HTR-8/SVneo (cell line): ENCODE results near the gene JMJD4.
"Not testable (repeated sequence)": the region's sequence is repeated elsewhere in the genome, so short reads cannot be mapped to it uniquely, and the experiment has no call there.

ENCODE experiments used
- DNase-seq: peaks from one replicate; pipeline ENCODE4 v3.0.0; 2011; ENCODE audit warnings: low spot score, mixed read lengths; ENCODE audit not compliant: insufficient read length
- FAIRE-seq: peaks from 2 replicates; lab custom pipeline; 2011; peaks lifted over from hg19 to GRCh38; lab: Jason Lieb, UNC

JMJD4 gene

DNA sequence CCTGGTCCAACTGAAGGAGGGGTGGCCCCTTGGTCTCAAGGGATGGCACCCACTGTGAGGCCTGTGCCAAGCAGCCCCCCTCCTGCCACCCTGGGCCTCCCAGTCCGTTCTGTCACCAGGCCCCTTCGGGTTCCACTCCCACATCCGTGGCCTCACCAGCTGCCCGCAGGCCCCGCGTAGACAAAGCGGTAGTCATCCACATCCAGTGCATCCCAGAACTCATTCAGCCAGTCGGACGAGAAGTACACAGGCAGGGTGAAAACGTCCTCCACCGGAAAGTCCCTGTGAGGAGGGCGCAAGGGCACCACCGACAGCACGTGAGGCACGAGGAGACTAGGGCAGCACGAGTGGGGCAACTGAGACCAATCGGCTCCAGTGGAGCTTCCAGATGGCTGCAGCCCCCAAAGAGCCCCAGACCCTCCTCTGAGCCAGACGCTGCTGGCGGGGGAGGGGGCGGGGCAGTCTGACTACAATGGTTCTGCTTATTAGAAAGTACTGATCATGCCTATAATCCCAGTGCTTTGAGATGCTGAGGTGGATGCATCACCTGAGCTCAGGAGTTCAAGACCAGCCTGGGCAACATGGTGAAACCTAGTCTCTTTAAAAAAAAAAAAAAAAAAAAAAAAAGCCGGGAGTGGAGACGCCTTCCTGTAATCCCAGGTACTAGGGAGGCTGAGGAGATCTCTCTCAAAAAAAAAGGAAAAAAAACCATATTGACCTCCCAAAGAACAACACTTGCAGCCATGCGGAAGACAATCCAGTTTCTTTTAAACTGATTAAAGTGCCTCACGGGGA lies 1.2 kb downstream of the JMJD4 start:
- FAIRE-seq (peak; percentile 49), DNase-seq (no peak)

DNA sequence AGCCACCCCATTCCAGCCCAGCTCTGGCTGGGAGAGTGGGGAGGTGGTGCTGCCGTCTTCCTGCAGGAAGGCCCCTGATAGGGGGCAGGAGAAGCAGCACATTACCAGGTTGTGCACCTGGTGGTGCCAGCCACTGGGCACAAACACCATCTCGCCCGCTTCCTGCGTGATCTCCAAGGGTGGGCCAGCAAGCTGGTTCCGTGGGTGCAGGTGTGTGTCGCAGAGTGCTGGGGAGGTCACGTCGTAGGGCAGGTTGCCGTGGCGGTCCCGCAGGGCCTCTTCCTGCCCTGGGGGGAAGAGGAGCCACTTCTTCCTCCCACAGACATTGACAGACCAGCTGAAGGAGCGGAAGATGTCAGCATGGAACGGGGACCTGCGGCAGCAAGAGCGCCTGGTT lies 1.8 kb downstream of the JMJD4 start:
- DNase-seq (no peak), FAIRE-seq (no peak)

DNA sequence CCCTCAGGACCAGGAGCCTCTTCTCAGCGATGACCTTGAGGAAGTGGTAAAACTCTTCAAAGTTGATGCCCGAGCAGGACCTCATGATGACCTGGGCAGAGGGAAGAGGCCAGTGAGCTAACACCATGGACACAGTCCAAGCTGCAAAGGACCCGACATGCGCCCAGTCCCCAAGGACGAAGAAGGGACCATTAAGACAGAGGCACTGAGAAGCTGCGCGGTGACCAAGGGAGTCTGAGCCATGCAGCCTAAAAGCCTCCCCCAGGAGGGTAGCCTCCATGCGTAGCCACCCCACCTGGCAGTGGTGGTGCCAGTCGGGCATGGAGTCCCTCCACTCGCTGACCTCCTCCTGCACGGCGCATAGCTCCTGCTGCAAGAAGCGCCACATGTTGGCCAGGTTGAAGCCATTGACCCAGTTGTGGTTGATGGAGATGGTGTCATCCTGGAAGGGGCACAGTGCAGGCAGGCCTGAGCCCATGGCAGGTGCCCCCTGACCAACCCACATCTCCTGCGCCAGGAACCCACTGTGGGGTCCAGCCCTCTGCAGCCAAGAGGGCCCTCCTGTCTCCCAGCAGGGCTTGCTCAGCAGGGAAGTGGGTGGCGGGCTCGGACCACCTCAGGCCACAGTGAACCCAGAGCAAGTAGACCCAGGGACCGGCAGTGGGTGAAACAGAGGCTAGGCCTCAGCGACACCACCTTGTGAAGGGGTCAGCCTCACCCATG lies 2.4 kb downstream of the JMJD4 start:
- FAIRE-seq, result no peak

DNA sequence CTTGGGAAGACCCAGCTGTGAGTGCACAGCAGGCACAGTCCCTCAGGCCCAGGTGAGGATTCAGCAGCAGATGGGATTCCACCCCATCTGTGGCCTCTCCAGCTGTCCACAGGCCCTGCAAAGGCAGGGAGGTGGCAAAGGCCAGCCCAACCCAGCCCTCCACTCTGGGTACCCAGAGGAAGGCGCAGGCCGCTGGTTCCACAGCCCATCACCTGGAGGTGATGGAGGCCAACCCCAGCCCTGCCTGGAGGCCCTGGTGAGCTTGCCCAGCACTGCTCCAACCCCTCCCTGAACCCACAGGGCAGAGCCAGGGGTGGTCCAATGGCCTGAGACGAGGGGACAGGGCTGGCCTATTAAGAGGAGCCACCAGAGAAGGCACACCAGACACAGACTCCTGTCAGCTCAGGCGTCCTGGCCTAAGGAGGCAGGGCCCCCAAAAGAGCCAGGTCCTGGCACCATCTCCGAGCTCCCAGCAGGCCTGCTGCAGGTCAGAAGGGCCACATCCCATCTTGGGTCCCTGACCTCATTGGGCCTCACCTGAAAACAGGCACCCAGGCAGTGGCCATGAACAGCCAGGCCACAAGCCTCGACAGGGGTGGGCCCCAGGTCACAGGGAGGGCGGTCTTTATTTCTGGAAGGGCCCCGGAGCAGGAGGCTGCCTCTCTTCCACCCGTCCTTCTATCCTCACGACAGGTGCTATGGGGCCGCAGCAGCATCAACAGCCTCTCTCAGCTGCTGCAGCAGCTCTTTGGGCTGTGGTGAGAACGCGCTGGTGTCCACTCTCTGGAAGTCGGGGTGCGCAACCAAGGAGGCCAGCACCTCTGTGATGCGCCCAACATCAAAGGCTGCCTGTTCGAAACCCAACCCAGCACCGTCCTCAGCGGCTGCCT lies 3.2 kb downstream of the JMJD4 start:
- no peak for FAIRE-seq

More for the DNA sequence above, 2.4 kb downstream of the JMJD4 start:
- no peak for DNase-seq

DNA sequence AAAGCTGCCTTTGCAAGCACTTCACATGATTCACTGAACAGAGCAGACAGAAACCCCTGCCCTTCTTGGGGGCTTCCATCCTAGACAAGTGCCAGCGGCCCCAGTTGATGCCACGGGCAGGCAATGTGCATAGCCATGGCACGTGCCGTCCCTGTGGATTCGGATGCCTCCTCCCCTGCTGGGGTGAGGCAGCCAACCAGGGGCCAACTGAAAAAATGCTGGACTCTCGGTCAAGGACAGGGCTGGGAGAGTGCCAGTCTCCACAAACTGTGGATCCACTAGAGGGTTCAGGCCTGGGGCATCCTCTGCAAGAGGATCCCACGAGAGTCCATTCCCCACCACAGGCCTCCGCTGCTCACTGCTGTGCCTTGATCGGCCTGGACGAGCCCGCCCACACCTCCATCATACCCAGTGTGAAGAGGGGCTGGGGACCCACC lies 3.8 kb downstream of the JMJD4 start:
- DNase-seq, result no peak
- FAIRE-seq, result no peak

More for the DNA sequence above, 3.2 kb downstream of the JMJD4 start:
- no peak for DNase-seq

DNA sequence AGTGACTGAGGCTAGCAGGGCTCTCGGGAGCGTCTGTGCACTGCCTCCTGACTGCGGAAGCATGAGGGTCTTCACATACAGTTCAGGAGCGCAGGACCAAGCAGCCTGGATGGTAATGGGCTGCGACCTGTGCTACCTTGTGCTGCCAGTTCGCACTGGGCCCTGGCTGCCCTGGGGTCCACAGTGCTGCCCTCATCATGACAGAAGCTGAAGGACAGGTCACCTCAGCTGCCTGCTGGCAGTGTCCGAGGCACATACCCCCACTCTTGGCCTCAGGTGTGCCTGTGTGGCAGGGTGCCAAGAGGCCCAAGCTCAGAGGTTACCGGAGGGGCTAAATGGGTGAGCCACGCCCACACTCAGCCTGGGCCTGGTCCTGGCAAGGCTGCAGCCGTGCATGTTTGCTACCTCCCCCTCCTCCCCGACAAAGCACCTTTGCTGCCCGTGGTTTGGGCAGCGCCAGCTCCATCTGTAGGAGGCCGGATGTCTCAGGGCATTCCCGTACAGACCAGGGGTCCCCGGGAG lies 4.4 kb downstream of the JMJD4 start:
- no peak for DNase-seq
- no peak for FAIRE-seq

DNA sequence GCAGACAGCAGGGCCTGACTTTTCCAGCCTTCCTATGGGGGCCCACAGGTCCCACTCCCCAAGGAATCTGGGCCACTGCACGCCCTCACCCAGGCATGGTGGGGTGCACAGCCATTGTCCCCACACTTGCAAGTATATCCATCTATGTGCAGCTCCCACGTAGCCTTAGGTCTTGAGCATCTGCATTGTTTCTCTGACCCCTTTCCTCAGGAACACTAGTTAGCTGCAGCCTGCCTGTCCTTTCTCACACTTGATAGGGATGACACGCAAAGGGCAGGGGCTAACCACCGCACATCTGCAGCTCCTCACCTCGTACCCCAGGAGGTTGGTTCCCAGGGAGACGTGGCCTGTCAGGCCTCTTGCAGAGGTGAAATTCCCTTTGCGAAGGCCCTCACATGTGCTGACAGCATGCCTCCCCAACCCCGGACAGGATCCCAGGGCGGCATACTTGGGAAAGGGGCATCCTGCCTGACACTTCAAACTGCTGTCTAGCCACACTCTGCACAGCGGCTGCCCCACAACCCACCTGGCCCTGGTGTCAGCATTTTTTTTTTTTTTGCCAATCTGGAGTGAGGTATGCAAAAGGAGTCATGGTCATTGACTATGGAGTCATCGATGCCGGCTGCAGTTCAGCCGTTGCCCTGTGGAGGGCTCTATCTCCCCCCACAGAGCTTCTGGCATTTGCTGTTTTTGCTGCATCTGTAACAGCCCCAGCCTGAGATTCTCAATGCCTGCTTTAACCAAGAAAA lies 5.0 kb downstream of the JMJD4 start:
- peak; percentile 64 for DNase-seq
- FAIRE-seq, result no peak

DNA sequence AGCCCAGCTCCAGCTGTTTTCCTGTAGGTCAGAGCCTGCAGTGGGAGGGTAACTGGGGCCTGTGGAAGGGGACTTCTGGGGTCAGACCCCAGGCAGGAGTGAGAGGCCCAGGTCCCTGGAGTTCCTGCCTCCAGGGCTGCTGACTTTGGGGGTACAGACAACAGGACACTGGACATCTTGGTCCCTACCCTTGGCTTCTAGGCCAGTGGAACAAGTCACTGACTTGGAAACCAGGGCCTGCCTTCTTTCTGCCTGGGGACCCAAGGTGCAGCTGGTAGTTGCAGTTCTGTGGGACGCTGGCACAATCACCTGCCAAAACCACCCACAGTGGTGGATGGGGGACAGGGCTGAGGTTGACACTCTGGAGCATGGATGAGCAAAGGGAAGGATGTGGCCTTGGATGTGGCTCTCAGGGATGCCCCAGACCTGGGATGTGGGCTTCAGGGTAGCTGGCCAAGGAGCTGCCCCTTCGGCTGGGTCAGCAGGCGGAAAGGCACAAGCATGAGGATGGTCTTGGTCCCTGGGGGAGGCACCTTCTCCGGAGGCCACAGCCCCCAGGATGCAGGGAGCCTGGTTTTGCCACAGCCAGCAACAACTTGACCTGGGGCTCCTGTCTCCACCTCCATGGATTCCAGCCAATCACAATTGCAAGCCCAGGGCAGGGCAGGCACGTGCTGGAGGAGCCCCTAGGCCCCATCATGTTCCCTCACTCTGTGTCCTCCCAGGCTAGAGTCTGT lies 5.8 kb downstream of the JMJD4 start:
- DNase-seq (no peak), FAIRE-seq (no peak)

DNA sequence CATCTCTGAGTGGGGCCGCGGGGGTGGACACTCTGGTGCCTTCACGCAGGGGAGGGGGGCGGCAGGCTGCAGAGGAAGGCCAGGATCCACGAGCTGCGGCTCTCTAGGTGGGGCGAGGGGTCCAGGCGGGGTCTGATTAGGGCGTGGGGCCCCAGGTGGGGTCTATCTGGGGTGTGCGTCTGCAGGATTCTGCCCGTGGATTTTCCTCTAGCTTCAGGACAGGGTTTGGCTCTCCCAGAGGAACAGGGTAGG lies 6.3 kb downstream of the JMJD4 start:
- FAIRE-seq (no peak), DNase-seq (no peak)

DNA sequence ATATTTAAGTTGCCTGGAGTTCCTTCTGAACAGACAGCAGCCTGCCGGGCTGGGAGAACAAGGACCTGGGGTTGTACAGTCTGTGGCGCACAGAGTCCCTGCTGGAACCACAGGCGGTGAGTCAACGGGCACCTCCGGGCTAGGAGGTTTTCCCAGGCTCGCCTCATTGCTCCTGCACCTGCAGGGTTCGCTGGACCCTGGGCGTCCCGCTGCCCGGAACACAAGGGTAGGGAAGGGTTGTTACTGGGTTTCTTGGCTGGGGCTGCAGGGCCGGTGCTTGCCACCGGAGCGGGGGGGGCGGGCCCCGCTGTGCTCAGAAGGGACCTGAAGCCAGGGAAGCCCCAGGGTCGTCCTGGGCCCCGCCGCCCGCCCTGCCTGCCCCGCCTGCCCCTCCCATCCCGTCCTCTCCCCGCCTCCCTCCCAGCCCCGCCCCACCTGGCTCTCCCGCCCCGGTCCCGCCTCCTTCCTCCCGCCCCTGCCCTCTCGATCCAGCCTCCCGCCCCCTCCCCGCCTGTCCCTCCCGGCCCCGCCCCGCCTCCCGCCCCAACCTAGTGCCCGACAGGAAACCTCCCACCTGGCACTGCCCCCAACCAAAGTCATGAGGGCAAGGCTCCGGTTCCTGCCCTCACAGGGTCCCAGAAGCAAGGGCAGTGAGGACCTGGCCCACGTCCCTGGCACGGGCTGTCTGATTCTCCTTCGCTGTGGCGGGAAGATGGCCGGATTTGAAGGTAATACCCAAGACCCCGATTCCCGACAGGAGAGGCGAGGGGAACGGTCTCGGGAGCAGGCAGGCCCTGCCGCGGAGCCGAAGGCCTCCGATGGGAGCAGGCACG lies 6.8 kb downstream of the JMJD4 start:
- peak; percentile 84 for DNase-seq
- FAIRE-seq, result peak; percentile 69

DNA sequence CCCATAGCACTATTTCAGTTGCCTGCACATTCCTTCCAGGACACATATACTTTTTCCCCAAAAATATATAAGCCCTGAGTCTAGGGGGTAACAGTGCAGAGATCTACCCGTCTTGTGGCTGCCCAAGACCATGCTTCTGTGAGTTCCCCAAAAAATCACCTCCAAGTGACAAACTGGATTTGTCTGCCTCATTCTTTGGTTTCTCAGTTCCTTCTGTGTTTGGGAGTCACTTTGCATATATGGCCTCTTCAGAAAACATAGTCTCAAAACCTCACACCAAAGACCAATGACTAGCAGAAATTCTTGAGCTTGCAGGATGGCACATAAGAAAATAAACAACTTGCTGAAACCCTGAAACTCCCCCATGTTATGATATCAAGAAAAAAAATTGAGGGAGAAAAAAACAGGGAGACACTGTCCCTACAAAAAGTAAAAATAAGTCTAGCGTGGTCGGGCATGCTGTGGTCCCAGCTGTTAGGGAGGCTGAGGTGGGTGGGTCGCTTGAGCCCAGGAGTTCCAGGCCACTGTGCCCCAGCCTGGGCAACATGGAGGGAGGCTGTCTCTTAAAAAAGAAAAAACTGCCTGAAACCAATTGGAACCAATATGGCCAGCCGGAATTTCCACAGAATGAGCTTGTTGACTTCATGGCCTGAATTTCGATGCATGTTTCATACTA lies 8.0 kb downstream of the JMJD4 start:
- FAIRE-seq, result no peak
- DNase-seq, result no peak

DNA sequence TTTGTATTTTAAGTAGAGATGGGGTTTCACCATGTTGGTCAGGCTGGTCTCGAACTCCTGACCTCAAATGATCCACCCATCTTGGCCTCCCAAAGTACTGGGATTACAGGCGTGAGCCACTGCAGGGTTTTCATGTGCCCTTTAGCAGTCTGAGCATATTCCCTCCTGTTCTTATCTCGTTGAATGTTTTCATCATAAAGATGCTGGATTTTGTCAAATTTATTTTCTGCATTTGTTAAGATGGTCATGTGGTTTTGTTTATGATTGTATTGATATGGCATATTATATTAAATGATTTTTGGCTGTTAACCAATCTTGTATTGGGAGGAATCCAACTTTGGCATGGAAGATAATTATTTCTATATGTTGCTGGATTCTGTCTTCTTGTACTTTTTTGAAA lies 8.8 kb downstream of the JMJD4 start:
- FAIRE-seq (no peak), DNase-seq (no peak)

DNA sequence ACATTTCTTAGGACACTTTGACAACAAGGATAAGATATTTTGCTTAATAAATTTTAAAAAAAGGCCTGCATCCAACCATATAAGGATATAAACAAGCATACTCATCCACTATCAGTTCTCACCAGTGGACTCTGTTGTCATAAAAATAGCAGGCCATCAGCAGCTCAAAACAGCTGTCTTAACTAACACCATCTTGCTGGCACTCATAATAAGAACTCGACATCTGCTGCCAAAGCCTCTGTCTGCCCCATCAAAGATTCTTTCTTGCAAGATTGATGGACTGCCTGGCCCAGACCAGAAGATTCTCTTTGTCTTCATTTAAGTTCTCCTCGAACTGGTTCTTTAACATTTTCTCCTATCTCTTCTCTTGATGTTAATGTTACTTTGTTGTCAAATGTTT lies 10.1 kb downstream of the JMJD4 start:
- DNase-seq (no peak), FAIRE-seq (no peak)

DNA sequence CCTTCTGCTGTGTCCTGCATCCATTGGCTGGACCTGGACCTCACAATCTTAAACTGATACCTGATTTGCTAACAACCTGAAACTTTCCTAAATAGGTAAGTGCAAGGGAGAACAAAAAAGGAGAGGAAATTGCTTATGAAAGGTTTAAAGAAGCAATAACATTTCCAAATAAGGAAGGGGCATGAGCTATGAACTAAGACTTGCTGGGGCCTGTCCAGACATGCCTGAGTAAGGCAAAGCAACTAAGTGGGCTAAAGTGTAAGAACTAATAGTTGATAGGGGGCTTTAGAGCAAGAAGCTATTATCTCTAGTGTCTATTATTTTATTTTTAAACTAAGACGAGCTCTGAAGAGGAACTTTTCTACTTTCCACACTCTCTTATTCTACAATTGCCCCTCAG lies 11.6 kb downstream of the JMJD4 start:
- FAIRE-seq (no peak), DNase-seq (no peak)

DNA sequence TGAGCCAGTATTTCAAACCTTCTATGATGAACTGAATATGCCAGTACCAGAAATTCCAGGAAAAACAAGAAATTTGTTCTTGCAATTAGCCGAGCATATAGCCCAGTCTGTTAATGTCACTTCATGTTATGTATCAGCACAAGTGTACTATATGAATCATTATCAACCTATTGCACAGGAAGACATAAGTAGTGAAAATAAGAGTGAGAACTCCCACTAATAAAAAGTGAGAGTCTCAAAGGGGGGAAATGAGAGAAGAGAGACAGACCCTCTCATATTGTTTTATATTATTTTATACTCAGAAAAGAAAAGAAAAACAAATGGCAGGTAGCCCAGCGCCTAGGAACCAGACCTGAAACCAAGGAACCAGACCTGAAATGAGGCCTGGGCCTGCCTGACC lies 16.2 kb downstream of the JMJD4 start:
- DNase-seq (no peak), FAIRE-seq (no peak)

DNA sequence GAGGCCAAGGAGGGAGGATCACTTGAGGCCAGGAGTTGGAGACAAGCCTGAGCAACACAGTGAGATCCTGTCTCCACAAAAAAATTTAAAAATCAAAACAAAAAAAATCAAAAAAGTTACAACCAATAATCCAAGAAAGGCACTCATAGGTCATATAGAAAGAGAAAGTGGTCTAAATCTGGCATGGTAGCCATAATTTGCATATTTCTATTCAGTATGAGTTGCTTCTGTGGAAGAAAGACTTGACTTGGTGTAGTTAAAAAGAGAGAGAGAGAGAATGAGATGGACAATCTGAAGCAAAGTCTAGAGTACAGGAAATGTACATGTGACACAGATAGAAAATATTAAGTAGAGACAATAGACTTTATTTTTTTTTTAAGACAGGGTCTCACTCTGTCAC lies 22.5 kb downstream of the JMJD4 start:
- no peak for FAIRE-seq
- DNase-seq, result no peak

DNA sequence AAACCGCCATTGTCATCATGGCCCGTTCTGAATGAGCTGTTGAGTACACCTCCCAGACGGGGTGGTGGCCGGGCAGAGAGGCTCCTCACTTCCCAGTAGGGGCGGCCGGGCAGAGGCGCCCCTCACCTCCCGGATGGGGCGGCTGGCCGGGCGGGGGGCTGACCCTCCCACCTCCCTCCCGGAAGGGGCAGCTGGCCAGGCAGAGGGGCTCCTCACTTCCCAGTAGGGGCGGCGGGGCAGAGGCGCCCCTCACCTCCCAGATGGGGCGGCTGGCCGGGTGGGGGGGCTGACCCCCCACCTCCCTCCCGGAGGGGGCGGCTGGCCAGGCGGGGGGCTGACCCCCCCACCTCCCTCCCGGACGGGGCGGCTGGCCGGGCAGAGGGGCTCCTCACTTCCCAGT lies 24.6 kb downstream of the JMJD4 start:
- not testable (repeated sequence) for DNase-seq, FAIRE-seq

DNA sequence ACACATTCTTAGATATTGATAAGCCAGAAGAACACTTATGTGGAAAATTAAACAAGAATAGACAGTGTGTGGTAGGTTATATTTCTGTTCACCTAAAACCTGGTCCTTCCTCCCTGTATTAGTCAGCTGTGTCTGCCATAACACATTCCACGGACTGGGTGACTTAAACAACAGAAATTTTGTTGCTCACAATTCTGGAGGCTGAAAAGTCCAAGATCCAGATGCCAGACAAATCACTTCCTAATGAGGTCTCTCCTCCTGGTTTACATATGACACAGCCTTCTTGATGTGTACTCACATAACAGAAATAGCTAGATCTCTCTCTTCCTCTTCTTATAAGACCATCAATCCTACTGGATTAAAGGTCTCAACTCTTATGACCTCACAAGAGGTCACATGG lies 25.7 kb downstream of the JMJD4 start:
- no peak for FAIRE-seq

More for the DNA sequence above, 25.7 kb downstream of the JMJD4 start:
- DNase-seq, result no peak
